MM.1S (cell line): ENCODE data around the gene ABO.

ENCODE experiments used
- DNase-seq: peaks from one replicate; pipeline ENCODE4 v3.0.0-alpha.2; 2015
- H2AFZ ChIP-seq: fragments of 300-600 bp; sonication (generic); 2 replicates; pipeline ENCODE4 v1.6.0; 2016; ENCODE audit warnings: antibody characterized with exemption, low read length
- H3F3A ChIP-seq: fragments of 300-600 bp; sonication (generic); 2 replicates; pipeline ENCODE4 v1.6.1; 2016; ENCODE audit warnings: mild to moderate bottlenecking, antibody characterized with exemption, low read length, moderate library complexity, mixed read lengths; ENCODE audit not compliant: insufficient read depth
- H3K27ac ChIP-seq: fragments of 300-600 bp; sonication (generic); 2 replicates; pipeline ENCODE4 v1.5.1; 2016; ENCODE audit warnings: mild to moderate bottlenecking, low read length
- H3K27me3 ChIP-seq: fragments of 300-600 bp; sonication (generic); replicated peaks from 2 replicates; pipeline ENCODE4 v1.6.0; 2016; ENCODE audit warnings: low read length; ENCODE audit not compliant: insufficient read depth
- H3K36me3 ChIP-seq: fragments of 300-600 bp; sonication (generic); replicated peaks from 2 replicates; pipeline ENCODE4 v1.6.1; 2016; ENCODE audit warnings: mild to moderate bottlenecking, low read length, mixed read lengths; ENCODE audit not compliant: insufficient read depth
- H3K4me1 ChIP-seq: fragments of 300-600 bp; sonication (generic); 2 replicates; pipeline ENCODE4 v1.6.1; 2016; ENCODE audit warnings: low read length, mixed read lengths
- H3K4me2 ChIP-seq: fragments of 300-600 bp; sonication (generic); 2 replicates; pipeline ENCODE4 v1.6.0; 2016; ENCODE audit warnings: low read depth, low read length
- H3K4me3 ChIP-seq: fragments of 300-600 bp; sonication (generic); 2 replicates; pipeline ENCODE4 v1.5.1; 2016; ENCODE audit warnings: low read length, mixed read lengths
- H3K79me2 ChIP-seq: fragments of 300-600 bp; sonication (generic); 2 replicates; pipeline ENCODE4 v1.6.1; 2016; ENCODE audit warnings: mixed run types, low read length, mixed read lengths
- H3K9ac ChIP-seq: fragments of 300-600 bp; sonication (generic); 2 replicates; pipeline ENCODE4 v1.6.1; 2016; ENCODE audit warnings: low read length, mixed read lengths
- H3K9me2 ChIP-seq: fragments of 300-600 bp; sonication (generic); replicated peaks from 2 replicates; pipeline ENCODE4 v1.6.1; 2016; ENCODE audit warnings: mild to moderate bottlenecking, low read length, mixed read lengths; ENCODE audit not compliant: insufficient read depth
- H3K9me3 ChIP-seq: fragments of 300-600 bp; sonication (generic); replicated peaks from 2 replicates; pipeline ENCODE4 v1.6.1; 2016; ENCODE audit warnings: mild to moderate bottlenecking, low read length, mixed read lengths; ENCODE audit not compliant: insufficient read depth
- H4K20me1 ChIP-seq: fragments of 300-600 bp; sonication (generic); 2 replicates; pipeline ENCODE4 v1.6.1; 2016; ENCODE audit warnings: mild to moderate bottlenecking, low read length, moderate library complexity, mixed read lengths; ENCODE audit not compliant: insufficient read depth
- CTCF ChIP-seq: fragments of 300-600 bp; sonication (generic); IDR thresholded peaks from 2 replicates; pipeline ENCODE4 v1.5.1; 2016; ENCODE audit warnings: antibody characterized with exemption, low read length, mixed read lengths
- EZH2 ChIP-seq: fragments of 300-600 bp; sonication (generic); optimal IDR thresholded peaks from 2 replicates; pipeline ENCODE3; 2017; ENCODE audit warnings: low read depth, mild to moderate bottlenecking, antibody characterized with exemption, low read length, mixed read lengths
- EZH2phosphoT487 ChIP-seq: fragments of 300-600 bp; sonication (generic); IDR thresholded peaks from 2 replicates; pipeline ENCODE4 v1.6.1; 2018; ENCODE audit warnings: antibody characterized with exemption, low read length

Gene ABO

GRCh38 chr9:133264235-133264764 lies 10.7 kb downstream of the ABO start:
- H2AFZ ChIP-seq: no peak overlapping the region
- no peak overlapping the region for H3K4me2 ChIP-seq
- no peaks in the 10 kb centered on the region for H3F3A ChIP-seq
- no peaks in the 10 kb centered on the region for H4K20me1 ChIP-seq
- no peaks in the 10 kb centered on the region for H3K4me1 ChIP-seq
- no peak overlapping the region for H3K9ac ChIP-seq
- no peak for DNase-seq
- no peak overlapping the region for H3K27ac ChIP-seq
- no peaks in the 10 kb centered on the region for H3K79me2 ChIP-seq
- TF ChIP-seq EZH2phosphoT487: no peak
- TF ChIP-seq EZH2: no peak
- no peak for TF ChIP-seq CTCF
- no peak overlapping the region for H3K4me3 ChIP-seq
- no peaks in the 10 kb centered on the region for H3K36me3 ChIP-seq
- H3K9me2 ChIP-seq: no peaks in the 10 kb centered on the region
- H3K9me3 ChIP-seq: no peaks in the 10 kb centered on the region
- peaks cover 99% of the 10 kb centered on the region for H3K27me3 ChIP-seq

DNA sequence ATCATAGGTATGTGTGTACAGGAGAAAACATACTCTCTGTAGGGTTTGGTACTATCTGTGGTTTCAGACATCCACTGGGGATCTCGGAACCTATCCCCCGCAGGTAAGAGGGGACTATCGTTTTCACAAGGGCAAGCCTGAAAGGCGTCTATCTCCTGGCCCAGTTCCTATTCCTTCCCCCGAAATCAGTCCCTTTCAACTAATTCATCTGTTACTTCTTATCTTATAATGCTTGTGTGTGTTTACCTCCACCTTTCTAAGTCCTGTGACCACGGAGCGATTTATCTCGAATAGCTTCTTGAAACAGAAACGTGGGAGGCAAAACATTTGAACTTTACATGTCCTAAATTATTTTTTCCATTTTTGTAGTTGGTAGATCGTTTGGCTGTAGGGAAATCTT lies 11.4 kb downstream of the ABO start:
- H4K20me1 ChIP-seq: no peaks in the 10 kb centered on the region
- no peaks in the 10 kb centered on the region for H3F3A ChIP-seq
- H3K4me3 ChIP-seq: no peak overlapping the region
- DNase-seq: no peak
- no peaks in the 10 kb centered on the region for H3K9me2 ChIP-seq
- H3K27ac ChIP-seq: no peak overlapping the region
- H2AFZ ChIP-seq: no peak overlapping the region
- TF ChIP-seq EZH2phosphoT487 (no peak), CTCF (no peak), EZH2 (no peak)
- no peaks in the 10 kb centered on the region for H3K4me1 ChIP-seq
- no peak overlapping the region for H3K4me2 ChIP-seq
- H3K27me3 ChIP-seq: peaks cover 99% of the 10 kb centered on the region
- H3K79me2 ChIP-seq: no peaks in the 10 kb centered on the region
- H3K9ac ChIP-seq: no peak overlapping the region
- H3K9me3 ChIP-seq: no peaks in the 10 kb centered on the region
- H3K36me3 ChIP-seq: no peaks in the 10 kb centered on the region

DNA sequence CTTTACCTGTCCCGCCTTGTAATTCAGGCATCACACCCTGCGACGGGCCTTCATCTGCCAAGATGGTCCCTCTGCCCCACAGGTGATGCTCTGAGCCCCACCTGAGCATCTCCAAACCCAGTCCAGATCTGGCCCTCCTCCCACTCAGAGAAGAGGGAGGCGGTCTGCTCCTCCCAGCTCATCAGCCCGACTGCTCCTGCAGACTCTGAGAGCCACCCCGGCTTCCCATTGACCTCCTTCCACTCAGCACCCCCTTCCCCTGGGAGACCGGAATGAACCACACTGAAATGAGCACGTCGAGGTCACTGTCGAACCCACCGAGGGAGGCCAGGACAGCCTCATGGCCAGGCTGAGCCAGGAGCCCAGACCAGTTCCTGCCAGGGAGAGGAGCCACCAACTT lies 12.8 kb downstream of the ABO start:
- Histone ChIP-seq H3K4me1 (no peaks in the 10 kb centered on the region), H3K9me2 (no peaks in the 10 kb centered on the region), H3K27me3 (peaks cover 99% of the 10 kb centered on the region), H2AFZ (no peak overlapping the region), H3K36me3 (no peaks in the 10 kb centered on the region), H3K4me3 (no peak overlapping the region), H3K9ac (no peak overlapping the region), H3K79me2 (no peaks in the 10 kb centered on the region), H3F3A (no peaks in the 10 kb centered on the region), H4K20me1 (no peaks in the 10 kb centered on the region), H3K27ac (no peak overlapping the region), H3K9me3 (no peaks in the 10 kb centered on the region), H3K4me2 (no peak overlapping the region)
- TF ChIP-seq CTCF (no peak), EZH2phosphoT487 (no peak), EZH2 (no peak)
- no peak for DNase-seq
